GM18951 (cell line): ENCODE results near the gene TTC13.

ENCODE experiments used
- POLR2A ChIP-seq: IDR thresholded peaks from 4 replicates; pipeline ENCODE4 v1.6.1; 2011; ENCODE audit warnings: mild to moderate bottlenecking; ENCODE audit not compliant: insufficient read length, insufficient read depth; ENCODE audit errors: extremely low read depth
- in situ Hi-C: fragments of 300-500 bp; cut with MboI; formaldehyde crosslinking; loops from one replicate; pipeline ENCODE4 v1.12.0; 2022; ENCODE audit warnings: low sequenced_read_pairs, mixed read lengths, inconsistent platforms; ENCODE audit not compliant: unreplicated experiment

TTC13 gene

DNA sequence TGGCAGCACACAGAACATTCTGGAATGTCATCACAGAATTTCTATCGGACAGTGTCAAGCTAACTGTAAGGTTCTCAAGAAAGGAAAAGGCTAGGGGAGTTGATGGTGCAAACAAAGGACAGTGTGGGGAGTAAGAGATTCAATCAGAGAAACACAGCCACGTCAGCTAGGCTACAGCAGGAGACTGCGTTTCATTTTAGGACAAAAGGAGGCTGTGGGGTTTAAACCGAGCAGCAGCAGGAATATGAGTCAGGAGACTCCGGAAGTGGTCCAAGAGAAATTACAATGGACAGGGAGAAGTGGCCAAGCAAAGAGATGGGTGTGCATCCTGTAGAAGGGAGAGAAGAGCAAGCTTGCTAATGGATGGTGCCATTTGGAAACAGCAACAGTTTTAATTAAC, 72.9 kb downstream of the TTC13 start:
- TF ChIP-seq POLR2A = no peak
- in situ Hi-C loops = loop anchor here (25.0 kb wide), 1 partner anchor 282 kb away; no protein-coding TSS in a partner anchor

DNA sequence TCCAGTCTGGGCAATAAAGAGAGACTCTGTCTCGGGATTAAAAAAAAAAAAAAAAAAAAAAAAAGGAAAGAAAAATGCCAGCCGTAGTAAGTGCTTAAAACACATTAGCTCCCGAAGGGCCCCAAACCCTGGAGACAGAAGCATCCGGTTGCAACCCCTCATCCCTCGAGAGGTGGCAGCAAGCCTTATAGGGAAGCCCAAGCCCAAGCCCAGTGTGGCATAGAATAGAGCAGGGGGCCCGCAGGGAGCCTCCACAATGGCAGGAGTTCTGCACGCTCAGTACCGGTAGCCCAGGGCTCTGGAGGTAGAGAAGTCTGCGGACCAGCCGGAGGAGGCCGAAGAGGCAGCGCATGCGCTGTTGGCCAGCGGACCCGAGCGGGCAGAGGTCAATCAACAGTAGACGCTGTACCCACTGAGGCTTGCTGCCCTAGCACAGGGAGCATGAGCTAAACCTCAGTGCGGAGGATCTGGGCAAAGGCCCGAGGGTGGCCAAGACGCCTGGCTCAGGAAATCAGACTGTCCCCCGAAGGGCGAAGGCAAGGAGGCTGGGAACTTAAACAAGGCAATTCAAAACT, 76.2 kb downstream of the TTC13 start:
- in situ Hi-C loops = loop anchor here (25.0 kb wide), 1 partner anchor 285 kb away; no protein-coding TSS in a partner anchor
- TF ChIP-seq POLR2A = no peak

- TF ChIP-seq POLR2A = no peak
- in situ Hi-C loops = loop anchor here (25.0 kb wide), 1 partner anchor 286 kb away; no protein-coding TSS in a partner anchor
These were observed 77.0 kb downstream of the TTC13 start for GRCh38 chr1:230901671-230902070.

- in situ Hi-C loops = loop anchor here (25.0 kb wide), 1 partner anchor 286 kb away; no protein-coding TSS in a partner anchor
- TF ChIP-seq POLR2A = no peak
These were observed 77.7 kb downstream of the TTC13 start for GRCh38 chr1:230900984-230901383.

- TF ChIP-seq POLR2A = no peak
- in situ Hi-C loops = loop anchor here (25.0 kb wide), 1 partner anchor 287 kb away; no protein-coding TSS in a partner anchor
These were observed 78.8 kb downstream of the TTC13 start for GRCh38 chr1:230899841-230900251.

- in situ Hi-C loops = no loop called here
- TF ChIP-seq POLR2A = no peak
These were observed 79.9 kb downstream of the TTC13 start for GRCh38 chr1:230898748-230899147.

GRCh38 chr1:230898144-230898543, 80.5 kb downstream of the TTC13 start:
- in situ Hi-C loops = no loop called here
- TF ChIP-seq POLR2A = no peak

DNA sequence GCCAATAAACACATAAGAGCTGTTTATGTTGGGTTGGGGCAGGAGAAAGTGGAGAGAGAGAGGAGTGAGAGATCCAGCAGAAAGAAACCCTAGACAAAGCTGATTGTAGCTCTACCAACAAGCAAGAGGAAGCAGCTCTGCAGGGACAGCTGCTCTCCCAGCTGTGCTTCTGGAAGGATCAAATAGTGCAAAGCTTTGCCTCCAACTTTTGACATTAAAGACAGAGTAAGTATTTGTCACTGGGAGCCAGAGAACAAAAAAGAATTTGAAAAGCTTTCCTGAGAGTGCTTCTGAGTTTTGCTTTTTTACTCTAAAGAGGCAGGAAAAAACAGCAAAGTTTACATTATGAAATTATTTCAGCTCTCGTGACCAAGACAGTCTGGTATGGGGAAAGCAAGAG, 81.9 kb downstream of the TTC13 start:
- in situ Hi-C loops = no loop called here
- no peak for TF ChIP-seq POLR2A

DNA sequence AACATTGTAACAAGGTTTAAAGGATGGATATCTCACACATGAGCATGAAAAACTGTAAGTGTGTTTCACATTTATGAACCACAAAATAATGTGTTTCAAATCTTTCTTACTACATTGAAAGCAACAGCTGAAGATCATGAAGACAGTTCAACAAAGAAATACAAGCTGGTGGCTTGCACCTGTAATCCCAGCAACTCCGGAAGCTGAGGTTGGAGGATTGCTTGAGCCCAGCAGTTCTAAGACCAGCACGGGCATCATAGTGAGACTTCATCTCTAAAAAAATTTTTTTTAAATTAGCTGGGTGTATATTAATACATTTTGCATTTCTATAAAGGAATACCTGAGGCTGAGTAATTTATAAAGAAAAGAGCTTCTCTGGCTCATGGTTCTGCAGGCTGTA, 83.2 kb downstream of the TTC13 start:
- in situ Hi-C loops = no loop called here
- no peak for TF ChIP-seq POLR2A

GRCh38 chr1:230894664-230895063, 84.0 kb downstream of the TTC13 start:
- in situ Hi-C loops = no loop called here
- no peak for TF ChIP-seq POLR2A

- no peak for TF ChIP-seq POLR2A
These were observed 84.6 kb downstream of the TTC13 start for GRCh38 chr1:230894032-230894431.

GRCh38 chr1:230892018-230892491, 86.6 kb downstream of the TTC13 start:
- TF ChIP-seq POLR2A = no peak
- in situ Hi-C loops = no loop called here

More at GRCh38 chr1:230894032-230894431, 84.6 kb downstream of the TTC13 start:
- in situ Hi-C loops = no loop called here

DNA sequence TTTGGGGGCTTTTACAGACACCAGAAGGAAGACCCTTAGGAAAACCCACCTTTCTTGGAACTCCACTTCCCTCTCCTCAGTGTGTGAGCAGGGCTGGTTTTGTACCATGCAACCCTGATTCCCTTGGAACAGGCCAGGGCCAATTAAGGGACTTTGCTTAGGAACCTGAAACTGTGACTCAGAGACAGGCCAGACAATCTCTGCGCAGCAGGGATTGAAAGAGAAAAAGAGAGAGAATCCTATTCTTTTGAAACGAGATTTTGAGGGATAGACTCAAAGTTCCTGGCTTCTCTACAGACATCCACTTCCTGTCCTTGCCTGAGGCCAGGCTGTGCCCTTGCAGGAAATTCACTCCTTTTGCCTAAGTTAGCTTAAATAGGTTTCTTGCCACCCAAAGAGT, 87.2 kb downstream of the TTC13 start:
- TF ChIP-seq POLR2A = no peak
- in situ Hi-C loops = no loop called here

GRCh38 chr1:230884646-230885045, 94.0 kb downstream of the TTC13 start:
- in situ Hi-C loops = no loop called here
- TF ChIP-seq POLR2A = no peak
